ENCODE results near the gene NTRK3. TPM values are rescaled to one million over a fixed set of nuclear protein-coding genes. Genes with fewer than 3 reads are reported as not detected.

NTRK3 gene
- total and polyA plus RNA-seq, 2 of the 8 experiments (the other 6 are each of a cell fraction or from before 2014, with no cell fraction given), result 4.5 to 6.8 TPM

DNA sequence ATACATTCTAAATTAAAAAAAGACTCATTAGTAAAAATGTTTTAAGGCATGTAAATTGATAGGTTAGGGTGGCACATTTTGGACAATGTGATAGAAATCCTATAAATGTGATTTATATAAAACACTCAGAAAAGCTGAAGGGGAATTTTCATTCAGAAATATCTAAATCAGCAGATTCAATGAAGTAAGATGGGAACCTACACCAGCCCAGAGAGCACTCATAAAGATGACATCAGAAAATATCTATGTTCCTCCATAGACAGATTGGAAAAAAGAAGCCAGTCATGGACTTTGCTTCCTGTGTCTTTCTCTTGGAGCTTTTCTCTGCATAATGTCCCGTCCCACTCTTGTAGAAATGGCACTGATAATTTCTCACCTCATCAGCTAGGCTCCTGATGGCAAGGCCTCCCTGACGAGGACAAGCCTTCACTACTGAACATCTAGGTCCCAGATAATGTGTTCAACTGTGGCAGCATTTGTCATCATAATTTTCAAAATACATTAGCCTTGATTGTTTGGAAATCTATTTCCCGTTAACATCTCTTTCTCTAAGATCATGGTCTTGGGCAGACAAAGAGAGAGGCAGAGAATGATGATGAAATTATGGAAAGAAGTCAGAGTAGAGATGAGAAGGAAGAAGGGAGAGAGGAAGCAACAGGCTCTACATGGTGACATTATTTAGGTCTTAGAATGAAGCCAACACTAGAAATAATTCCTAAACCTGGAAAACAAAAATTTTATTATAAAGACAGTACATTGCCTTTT, 354.4 kb downstream of the NTRK3 start (continued):
- TF ChIP-seq CHD1 (IDR thresholded peaks at IDR 0.05; ENCODE audit: low read depth, low read length), result no peak
- no peak for TF ChIP-seq EGR1 (IDR thresholded peaks at IDR 0.05; ENCODE audit: borderline replicate concordance, low read depth, low read length)
- TF ChIP-seq JUN (IDR thresholded peaks at IDR 0.05; ENCODE audit: low read depth, low read length), result no peak
- TF ChIP-seq KDM1A (IDR thresholded peaks at IDR 0.05; ENCODE audit: borderline replicate concordance, low read length), result no peak
- no peak for TF ChIP-seq SP1 (IDR thresholded peaks at IDR 0.05; ENCODE audit: low read depth, low read length)
- TF ChIP-seq TBP (IDR thresholded peaks at IDR 0.05; ENCODE audit: low read depth, low read length), result no peak
- TF ChIP-seq POLR2A (IDR thresholded peaks at IDR 0.05; ENCODE audit: control extremely low read depth in 1 of 2, low read depth in 2 of 2, low read length in 2 of 2), result no peak
- TF ChIP-seq SP2 (IDR thresholded peaks at IDR 0.05; ENCODE audit: low read length), result no peak
